HG03520 (cell line): Measurements from ENCODE around the gene UBAC2.

Source experiments
- ATAC-seq: cut with Tn5 transposase; IDR thresholded peaks from one replicate; pipeline ENCODE4 v1.9.1; 2021; ENCODE audit warnings: mild to moderate bottlenecking, moderate library complexity; ENCODE audit not compliant: unreplicated experiment

UBAC2 gene

DNA sequence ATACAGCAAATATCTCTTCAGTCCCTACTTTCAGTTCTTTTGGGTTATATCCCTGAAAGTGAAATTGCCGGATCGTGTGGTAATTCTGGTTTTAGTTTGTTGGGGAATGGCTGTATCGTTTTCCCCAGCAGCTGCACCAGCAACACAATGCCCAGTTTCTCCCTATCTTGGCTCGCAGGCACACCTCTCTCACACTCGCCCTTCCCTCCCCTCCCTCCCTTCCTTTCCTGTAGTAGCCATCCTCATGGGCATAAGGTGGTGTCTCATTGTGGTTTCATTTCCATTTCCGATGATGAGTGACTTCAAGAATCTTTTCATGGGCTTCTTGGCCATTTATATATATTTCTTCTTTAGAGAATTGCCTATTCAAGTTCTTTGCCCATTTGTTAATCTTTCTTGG is 66.2 kb downstream of the UBAC2 start:
- ATAC-seq, result no peak

DNA sequence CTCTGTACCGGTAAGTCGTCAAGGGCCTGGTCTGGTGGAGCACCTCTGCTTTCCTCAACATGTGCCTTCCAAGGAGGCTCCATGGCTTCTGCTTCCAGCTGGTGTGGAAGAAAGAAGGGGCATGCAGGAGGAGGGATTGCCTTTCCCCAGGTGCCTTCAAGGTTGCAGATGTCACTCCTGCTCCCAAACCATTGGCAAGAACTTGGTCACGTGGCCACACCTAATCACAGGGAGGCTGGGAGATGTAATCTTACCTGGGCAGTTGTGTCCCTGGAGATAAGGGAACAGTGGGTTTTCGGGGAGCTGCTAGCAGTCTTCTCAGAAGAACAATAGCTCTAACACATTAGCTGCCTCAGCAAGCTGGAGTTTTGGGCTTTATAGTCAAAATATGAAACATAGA is 67.3 kb downstream of the UBAC2 start:
- ATAC-seq, result no peak

DNA sequence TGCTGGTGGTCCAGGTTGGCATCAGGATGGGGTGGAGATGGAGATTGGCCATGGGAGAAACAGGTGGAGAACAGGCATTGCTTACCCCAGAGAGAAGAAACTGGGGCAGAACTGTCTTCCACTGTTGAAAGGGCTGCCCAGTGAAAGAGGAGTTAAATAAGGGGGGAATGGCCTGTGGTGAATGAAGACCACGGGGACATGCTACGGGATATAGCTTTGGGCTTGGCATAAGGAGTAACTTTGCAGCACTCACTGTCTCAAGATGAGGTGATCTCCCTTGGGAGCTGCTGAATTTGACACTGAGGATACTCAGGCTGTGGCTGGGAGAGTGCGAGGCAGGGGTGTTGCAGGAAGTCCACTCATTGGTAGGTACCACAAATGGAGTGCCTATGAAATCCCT is 68.2 kb downstream of the UBAC2 start:
- no peak for ATAC-seq

DNA sequence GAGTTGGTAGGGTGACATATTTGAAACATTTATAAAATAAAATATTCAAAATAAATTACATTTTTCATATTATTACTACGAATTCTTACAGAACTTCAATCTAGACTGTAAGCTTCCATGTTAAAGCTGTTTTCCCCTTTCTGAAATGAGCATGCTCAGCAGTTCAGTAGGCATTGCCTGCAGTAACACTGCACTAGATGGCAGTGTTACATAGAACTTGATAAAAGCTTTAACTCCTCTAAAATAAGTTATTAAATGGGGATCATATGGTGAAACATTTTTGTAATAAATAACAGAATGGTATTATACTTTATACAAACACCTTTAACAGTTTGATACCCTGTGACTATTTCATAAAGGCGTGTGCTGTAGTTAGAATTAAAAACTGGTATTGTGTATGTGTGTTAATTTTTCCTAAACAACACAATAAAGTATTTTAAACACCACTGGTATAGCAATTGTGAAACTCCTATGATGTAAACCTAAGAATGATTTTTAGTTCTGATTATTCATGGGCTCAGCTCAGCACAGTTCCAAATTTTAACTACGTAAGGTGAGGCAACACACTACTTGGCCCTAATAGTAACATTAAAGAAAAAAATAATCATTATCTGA is 69.1 kb downstream of the UBAC2 start:
- ATAC-seq, result peak; percentile 61

DNA sequence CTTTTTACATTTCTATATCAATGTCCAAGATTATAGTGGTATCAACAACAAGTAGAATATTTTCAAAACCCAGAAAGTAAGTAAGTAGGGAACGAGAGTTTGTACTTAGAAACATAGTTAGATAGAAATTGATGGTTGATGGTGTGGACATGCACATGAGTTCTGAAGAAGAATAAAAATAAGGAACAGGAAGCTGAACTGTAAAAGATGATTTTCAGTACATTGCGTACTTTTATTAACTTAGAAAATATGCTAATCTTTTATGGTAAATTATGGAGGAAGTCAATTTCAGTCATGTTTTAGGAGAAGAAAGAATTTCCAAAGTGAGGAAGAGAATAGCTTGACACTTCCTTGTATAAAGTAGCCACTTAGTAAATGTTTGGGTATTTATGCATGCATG is 69.9 kb downstream of the UBAC2 start:
- ATAC-seq, result no peak

DNA sequence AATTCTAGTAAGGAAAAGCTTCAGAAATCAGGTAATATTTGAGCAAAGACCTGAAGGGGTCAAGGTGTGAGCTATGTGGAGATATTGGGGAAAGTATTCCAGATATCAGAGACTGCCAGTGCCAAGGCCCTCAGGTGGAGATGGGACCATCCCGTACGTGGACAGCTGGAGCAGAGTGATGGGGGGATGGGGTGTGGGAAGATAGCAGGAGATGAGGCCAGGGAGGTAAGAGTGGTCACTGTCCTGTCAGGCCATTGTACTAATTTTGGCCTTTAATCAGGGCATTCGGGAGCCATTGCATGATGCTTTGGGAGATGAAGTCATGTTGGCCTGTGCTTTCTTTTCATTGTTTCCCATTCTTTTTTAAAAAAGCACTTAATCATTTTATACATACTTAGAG is 70.6 kb downstream of the UBAC2 start:
- ATAC-seq, result no peak

DNA sequence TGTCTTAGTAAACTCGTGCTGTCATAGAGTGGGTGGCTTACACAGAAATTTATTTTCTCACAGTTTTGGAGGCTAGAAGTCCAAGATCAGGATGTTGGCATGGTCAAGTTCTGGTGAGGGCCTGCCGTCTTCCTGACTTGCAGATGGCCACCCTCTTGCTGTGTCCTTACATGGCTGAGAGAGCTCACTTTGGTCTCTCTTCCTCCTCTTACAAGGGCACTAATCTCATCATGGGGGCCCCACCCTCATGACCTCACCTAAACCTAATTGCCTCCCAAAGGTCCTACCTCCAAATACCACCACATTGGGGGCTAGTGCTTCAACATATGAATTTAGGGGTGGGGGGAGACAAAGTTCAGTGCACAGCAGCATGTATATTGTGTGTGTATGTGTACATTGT is 71.8 kb downstream of the UBAC2 start:
- ATAC-seq, result no peak

DNA sequence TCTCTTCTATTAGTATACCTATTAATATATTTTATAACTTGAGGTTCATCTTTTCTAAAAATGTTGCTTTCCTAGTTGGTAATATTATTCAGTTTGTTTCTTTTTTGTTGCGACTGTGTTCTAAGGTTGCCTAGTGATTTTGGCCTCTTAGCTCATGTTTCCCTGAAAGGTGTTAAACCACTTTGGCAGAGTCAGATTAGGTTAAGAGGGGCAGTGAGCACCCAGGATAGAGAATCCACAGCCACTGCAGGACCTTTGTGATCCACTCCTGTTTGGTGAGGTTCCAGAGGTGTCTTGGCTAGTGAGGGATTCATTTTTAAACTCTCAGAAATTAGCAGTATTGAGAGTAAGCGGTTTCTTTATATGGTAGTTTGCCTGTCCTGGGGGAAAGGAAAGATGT is 72.5 kb downstream of the UBAC2 start:
- ATAC-seq, result no peak

DNA sequence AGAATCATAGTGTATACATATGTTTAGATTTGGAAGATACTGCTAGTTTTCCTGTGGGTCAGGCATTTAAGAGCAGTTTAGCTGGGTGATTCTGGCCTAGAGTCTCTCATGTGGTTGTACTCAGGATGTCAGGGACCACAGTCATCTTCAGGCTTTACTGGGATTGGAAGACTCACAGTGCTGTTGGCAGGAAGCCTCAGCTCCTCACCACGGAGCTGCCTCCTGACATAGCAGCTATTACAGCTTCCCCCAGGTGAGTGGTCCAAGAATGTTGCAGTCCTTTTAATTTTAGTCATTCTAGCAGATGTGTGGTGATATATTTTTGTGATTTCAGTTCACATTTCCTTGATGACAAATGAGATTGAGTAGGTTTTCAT is 74.4 kb downstream of the UBAC2 start:
- ATAC-seq, result no peak

DNA sequence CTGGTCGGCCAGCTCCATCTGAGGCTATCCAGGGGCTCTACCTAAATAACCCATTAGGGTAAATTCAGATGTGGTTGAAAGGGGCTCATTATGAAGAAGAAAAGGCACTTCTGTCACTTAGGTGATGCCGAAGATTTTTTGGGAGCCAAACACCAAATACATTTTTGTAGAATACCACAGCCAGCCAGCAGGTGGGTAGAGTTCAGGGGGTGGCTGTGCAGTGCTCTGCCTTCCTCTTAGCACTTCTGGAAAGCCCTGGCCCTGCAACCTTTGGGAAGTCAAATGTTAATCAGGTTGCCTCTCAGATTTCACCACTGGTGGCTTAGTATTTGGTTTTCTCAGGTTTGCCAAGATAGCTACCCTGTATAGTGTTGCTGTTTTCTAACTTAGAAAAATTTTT is 76.1 kb downstream of the UBAC2 start:
- no peak for ATAC-seq

DNA sequence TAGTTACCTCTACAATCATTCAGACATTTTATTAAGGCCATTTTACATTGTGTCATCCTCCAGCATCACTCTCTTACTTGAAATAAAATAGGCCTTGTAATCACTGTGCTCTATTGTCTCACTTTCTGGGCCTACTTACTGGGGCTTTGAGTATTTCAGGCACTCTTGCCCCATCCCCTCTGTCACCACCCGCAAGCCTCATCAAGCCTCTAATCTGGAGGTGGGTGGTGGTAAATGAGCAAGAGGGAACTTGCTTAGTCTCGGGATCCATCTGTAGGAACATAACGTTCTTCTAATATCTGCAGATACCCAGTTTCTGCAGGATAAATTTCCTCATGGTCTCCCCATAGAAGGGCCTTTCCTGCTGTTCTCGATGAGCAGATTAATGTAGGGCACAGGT is 77.0 kb downstream of the UBAC2 start:
- ATAC-seq, result no peak

DNA sequence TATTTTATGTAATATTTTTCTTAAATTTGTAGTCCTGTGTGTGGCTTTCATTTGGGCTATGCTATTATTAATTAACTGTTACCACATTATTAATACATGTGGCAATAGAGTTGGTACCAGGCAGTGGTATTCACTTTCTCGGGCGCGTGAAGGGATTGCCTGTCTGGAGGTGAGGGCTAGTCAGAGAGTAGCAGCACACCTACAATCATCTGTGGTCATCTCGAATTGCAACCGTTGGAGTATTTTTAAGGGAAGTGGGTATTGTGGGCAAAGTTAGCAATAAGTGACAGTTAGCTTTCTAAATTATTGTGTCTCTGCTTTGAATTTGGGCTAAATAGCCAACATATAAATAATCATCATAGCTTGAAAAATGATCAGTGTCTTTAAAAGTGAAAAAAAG is 77.5 kb downstream of the UBAC2 start:
- no peak for ATAC-seq

DNA sequence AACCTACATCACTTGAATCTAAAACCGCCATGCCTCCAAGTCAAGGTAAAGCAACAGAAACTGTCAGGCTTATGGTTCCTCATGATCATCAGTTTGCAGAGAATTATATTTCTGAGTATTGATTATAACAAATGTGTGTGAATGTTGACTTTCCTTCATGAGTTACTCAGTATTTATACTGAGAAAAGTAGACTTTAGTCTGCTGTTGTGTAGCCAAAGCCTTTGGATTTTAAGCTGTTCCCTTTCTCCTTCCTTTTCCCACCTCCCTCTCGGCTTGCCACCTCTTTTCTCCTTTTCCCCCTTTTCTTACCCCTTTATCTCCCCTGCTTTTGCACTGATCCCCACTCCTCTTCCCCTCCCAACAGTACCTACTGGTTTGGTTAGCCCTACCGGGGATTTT is 78.2 kb downstream of the UBAC2 start:
- ATAC-seq, result no peak

DNA sequence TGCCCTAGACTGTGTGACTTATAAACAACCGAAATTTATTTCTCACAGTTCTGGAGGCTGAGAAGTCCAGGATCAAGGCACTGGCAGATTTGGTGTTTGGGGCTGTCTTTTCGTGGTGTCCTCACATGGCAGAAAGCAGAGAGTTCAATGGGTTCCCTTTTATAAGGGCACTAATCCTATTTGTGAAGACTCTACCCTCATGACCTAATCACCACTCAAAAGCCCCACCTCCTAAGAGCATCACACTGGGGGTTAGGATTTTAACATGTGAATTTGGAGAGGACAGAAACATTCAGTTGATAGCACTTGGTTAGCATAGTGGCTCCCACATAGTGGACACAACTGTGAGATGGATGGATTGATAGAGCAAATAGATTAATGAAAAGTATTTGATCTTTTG is 79.0 kb downstream of the UBAC2 start:
- no peak for ATAC-seq

DNA sequence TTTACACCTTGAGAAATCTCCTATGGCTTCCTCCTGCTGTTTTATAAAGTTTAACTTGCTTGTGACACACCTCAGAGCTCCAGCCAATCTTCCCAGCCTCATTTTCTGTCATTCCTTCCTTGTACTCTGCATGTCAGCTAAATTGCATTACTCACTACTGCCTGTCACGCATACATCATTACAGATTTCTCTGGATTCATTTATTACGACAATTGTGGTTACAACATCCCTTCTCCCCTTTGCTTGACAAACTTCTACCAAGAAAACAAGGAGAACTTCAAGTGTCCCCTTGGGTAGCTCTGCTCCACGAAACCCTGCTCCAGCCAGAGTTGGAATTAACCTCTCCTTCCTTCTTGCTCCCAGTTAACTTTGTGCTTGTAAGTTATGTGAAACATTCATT is 79.5 kb downstream of the UBAC2 start:
- ATAC-seq, result no peak

DNA sequence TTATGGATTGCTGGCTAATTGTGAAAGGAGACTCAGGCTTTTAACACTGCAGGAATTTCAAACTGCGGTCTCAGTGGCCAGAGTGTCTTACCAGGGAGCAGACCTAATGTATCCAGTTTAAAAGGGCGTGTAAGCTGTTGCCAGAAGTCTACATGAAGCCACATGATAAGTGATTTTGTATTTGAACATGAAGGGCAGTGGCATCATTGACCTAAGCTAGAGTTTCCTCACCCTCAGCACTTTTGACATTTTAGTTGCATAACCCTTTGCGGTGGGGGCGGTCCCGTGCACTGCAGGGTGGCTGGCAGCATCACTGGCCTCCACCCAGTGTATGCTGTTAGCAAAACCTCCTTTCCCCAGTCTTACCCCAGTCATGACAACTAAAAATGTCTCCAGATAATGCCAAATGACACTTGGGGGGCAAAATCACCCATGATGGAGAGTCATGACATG is 81.2 kb downstream of the UBAC2 start:
- peak; percentile 74 for ATAC-seq

DNA sequence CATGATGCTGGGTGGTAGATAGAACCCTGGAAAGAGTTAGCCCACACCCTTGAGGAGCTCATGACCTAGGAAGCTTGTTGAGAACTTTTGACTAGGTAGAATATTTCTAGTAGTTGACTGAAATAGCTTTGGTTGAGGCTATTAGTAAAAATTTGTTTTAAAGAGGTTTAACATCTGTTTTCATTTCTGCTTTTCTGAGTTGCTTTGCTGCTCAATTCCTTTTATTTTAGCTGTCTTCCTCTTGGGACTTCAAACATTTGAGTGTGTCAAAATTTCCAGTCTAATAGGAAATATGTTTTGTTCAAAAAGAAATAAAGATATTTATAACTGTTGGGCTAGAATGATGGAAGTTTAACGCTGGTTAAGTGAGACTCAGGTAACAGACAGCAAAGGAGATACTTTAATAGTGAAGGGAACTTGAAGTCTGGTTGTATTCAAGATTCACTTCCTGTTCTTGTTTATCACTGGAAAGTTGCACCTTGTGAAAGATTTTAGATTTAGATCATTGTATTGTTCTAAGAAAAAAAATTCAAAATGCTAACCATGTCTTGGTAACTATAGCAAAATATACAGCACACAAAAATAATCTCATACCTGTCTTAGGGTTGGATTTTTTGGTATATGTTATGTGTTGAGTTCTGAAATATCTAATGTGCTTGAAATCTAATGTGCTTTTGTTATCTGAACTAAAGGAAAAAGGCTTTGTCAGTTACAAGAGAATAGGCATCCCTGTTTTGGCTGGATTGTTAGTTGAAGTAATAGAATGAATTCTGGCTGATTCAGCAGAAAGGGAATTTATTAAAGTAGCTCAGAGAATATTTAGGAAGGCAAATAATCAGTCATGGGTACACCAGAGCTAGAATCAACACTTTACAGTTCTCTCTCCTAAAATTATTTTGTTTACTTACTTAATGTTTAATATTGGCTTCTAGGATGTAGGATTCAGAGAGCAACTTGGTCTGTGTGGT is 81.9 kb downstream of the UBAC2 start:
- ATAC-seq, result peak; percentile 63

DNA sequence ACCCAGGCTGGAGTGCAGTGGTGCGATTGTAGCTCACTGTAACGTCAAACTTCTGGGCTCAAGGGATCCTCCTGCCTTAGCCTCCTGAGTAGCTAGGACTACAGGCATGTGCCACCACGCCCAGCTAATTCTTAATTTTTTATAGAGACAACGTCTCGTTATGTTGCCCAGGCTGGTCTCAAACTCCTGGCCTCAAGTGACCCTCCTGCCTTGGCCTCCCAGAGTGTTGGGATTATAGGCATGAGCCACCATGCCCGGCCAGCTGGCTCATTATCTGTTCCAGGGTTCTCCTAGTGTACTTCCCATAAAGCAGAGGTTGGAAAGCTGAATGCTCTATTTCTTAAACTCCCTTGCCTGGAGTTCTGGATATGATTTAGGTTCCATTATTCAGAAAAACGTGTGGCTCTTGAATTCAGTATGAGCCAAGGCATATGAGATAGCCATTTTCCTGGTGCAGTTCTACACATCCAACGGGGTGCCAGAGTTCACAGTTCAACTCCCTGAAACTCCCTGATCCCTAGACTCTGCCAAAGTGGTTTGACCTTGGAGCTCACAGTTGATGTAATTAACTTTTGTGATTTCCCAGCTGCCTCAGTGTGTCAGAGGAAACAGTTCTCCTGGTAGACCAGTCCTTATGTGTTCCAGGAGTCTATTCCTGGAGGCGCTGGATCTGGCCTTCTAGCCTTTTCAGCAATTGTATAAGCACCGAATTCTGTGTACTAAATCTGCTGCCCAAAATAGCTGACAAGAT is 85.0 kb downstream of the UBAC2 start:
- ATAC-seq, result no peak

DNA sequence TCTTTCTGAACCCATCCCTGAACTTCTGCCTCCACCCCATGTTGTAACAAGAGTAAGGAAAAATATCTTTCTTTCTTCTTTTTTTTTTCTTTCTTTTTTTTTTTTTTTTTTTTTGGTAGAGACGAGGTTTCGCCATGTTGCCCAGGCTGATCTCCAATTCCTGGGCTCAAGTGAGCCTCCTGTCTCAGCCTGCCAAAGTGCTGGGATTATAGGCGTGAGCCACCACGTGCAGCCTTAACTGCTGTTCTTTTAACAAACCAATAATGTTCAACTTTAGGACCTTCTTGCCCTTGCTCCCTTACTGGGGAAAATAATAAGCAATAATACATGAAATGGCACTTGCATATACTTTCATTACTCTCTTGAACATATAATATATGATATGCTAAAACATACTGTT is 86.9 kb downstream of the UBAC2 start:
- no peak for ATAC-seq

DNA sequence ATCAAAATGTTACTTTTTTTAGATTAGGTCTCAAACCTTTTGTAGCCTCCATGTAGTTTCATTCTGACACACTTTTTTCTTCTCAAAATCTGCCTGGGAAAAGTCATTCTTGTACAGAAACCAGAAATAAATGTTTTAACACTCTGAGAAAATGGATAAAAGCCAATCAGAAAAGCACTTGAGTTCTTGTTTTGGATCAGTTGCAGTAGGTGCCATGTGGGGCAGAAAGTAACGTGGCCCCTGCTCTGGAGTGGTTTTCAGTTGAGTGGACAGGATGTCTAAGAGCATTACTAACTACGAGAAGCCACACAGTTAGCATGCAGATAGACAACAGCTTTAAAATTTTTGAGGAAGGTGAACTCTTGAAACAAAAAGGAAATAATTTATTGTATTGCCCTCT is 87.4 kb downstream of the UBAC2 start:
- peak; percentile 90 for ATAC-seq

DNA sequence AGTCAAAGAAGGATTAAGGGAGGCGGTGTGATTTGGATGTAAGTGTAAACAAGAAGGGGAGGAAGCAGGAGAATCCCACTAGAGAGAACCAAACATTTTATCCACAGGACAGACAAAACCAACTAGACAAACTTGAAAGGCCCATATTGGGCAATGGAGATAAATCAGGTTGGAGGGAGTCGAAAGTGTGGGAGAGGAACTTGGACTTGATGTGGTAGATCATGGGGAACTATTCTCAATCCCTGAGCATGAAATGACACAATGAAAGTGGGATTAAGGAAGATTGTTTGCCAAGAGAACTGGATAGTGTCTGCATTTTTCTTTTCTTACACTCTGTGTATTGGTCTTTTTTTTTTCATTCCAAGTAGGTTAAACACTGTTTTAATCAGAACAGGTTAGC is 88.6 kb downstream of the UBAC2 start:
- no peak for ATAC-seq
